Stimulated activated CD8-positive, alpha-beta memory T cell treated with anti-CD3 and anti-CD28 coated beads, Interleukin-15, amount 100 ng/mL, for 1 hour (primary cell): ENCODE results near the gene EIF3L.

Source experiments
- DNase-seq: peaks from one replicate; pipeline ENCODE4 v3.0.0-alpha.2; 2020; ENCODE audit warnings: low read depth

EIF3L gene

DNA sequence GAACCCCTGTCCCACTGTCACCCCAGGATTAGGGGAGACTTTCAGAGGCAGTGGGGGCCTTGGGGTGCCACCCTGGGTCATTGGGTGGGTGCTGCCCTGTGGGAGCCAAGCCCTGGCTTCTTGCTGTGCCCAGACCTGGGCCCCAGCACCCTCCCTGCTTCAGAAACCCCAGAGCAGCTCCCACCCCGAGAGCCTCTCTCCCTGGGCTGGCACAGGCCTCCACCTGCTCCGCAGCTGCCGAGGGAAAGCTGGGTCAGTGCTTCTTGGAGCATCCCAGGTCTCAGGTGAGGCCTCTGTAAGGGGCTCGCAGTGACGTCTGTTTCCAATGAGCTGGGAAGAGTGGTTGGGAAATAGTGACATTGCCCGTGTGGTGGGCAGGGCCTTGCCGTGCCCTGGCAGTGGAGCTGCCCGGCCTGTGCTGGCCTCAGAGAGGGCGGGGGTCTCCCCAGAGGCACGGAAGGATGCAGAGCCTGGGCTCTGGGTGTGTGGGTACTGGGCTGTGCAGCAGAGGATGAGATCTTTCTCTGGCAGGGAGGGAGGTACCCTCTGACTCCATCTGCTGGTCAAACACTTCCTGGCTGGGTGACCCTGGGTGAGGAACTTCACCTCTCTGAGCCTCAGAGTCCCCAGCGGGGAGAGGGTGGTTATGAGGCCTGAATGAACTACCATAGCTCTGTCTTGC is 81.2 kb downstream of the EIF3L start:
- DNase-seq, result no peak

DNA sequence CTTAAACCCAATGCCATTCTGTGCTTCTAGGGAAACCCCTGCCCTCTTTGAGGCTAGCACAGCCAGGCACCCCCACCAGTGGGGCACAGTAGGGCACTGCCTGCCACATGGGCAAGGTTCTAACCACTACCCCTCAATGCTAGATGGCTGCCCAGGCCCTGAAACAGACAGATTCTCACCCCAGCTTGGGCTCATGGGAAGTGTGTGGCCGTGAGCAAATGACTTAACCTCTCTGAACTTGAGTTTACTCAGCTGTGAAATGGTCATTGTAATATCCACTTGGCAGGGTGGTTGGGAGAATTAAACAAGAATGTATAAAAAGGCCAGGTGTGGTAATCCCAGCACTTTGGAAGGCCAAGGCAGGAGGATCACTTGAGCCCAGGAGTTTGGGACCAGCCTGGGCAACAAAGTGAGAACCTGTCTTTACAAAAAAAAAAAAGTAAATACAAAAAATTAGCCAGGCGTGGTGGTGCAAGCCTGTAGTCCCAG is 81.8 kb downstream of the EIF3L start:
- DNase-seq, result no peak

DNA sequence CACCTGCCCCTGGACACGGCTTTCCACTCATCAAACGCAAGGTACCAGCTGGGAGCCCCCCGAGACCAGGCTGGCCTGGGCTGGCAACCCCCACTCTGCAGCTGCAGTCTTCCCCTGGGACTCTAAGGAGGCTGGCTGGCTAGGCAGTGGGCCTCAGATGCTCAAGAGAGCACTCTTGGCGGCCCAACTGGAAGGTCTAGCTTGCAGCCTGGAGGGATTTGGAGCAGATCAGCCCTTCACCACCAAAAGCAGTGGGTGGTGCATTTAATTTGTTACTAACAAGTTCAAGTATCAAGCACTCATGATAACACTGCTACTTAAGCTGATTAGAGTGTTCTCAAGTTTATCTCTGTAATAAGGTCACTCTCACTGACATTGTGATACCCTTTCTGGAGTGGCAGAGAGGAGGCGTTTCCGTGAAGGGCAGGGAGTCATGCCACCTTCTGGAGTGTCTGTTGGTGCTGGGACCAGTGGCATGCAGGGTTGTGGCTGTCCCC is 82.7 kb downstream of the EIF3L start:
- DNase-seq, result no peak

DNA sequence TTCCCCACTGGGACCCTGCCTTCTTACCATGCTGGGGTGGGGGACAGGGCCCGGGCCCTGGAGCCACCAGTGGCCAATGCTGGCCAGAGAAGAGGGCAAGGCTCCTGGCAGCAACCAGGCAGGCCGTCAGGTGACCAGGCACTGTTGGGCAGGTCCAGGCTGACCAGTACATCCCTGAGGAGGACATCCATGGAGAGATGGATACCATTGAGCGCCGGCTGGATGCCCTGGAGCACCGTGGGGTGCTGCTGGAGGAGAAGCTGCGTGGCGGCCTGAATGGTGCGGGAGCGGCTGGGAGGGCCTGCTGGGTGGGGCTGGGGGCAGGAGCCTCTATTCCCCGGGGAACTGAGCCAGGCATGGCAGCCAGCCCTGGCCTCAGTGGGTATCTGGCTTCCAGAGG is 83.2 kb downstream of the EIF3L start:
- no peak for DNase-seq

DNA sequence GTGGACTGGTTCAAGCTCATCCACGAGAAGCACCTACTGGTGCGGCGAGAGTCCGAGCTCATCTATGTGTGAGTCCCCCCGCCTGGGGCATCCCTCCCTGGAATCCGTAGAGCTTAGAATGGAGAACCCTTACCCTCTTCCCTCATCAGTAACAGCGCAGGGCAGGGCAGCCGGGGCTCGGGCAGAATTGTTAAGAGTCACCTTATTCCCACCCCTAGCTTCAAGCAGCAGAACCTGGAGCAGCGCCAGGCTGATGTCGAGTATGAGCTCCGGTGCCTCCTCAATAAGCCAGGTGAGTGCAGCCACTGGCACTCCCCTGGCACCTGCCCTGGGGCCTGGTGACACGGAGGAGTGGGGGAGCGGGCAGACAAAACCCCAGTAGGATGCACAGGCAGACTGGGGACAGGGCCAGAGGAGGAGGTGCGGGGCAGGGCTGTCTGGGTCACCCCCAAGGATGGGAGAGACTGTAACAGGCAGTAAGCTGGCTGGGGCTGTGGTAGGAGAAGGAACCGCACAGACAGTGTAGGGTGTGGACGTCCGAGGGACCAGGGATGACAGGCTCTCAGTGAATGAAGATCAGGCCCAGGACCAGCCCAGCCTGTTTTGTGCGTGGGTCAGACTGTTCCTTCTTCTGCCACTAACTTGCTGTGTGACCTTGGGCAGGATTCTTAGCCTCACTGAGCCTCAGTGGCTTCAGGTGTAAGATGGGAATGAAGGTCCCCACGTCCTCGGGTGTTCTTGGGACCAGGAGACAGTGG is 83.8 kb downstream of the EIF3L start:
- no peak for DNase-seq

DNA sequence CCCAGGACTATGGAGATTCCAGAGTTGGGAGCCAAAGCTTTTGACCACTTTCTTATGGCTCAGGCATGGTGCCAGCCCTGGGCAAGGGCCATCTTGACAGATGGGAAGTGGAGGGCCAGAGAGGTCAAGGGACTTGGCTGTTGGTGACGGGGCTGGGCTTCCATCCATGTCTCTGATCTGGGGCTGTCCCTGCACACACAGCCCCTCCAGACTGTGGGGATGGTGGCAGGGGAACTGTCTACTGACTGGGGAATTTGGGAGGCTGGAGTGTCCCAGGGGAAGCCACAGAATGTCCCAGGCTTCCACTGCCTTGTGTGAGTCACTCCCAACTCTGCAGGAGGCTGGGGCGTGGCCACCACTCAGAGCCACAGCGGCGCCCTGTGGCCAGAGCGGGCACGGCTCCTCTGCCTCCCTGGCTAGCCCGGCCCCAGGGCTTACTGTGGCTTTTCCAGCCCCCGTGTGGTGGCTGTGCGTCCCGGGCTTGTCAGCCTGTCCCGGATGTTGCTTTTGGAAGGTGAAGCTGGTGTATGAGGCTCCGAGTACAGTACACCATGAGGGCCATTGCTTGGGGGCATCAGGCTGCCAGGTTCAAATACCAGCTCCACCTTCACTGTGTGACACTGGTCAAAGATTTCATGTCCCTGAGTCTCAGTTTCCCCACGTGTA is 84.6 kb downstream of the EIF3L start:
- DNase-seq, result peak; percentile 53
